GM18868 (cell line): ENCODE results near the gene ARHGDIG.
"Not testable (repeated sequence)": the region's sequence is repeated elsewhere in the genome, so short reads cannot be mapped to it uniquely, and the experiment has no call there.

ENCODE experiments used
- ATAC-seq: cut with Tn5 transposase; IDR thresholded peaks from one replicate; pipeline ENCODE4 v1.9.1; 2021; ENCODE audit warnings: mild to moderate bottlenecking, moderate library complexity; ENCODE audit not compliant: unreplicated experiment

Gene ARHGDIG

DNA sequence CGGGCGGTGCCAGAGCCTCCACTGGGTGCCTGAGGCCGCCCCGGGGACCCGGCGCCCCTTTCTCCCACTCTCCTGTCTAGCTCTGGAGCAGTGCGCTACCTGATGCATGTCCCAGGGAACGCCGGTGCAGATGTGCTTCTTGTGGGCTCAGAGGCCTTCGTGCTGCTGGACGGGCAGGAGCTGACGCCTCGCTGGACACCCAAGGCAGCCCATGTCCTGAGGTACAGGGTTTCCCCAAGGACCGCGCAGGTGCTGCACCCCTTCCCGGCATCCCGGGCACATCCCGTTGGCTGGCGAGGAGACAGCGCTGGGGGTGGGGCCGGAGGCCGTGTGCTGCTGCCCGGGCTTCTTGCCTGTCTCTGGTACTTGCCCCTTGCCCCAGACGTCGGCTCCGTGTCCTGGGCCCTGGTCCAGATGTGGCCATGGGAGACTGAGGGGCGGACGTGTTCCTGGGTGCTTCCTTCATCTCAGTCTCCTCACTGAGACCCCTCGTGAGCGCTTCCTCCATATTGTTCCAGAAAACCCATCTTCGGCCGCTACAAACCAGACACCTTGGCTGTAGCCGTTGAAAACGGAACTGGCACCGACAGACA lies 17.1 kb upstream of the ARHGDIG start:
- no peak for ATAC-seq

DNA sequence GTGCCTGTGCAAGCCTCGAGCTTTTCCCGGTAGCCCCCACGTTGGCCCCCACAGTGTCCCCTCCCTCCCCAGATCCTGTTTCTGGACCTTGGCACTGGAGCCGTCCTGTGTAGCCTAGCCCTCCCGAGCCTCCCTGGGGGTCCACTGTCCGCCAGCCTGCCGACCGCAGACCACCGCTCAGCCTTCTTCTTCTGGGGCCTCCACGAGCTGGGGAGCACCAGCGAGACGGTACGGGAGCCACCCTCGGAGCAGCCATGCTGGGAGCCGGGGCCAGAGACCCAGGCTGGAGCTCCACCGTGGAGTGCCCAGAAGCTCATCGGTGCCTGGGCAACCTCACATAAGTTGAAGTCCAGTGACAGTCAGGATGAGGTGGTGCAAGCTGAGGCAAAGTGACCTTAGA lies 16.4 kb upstream of the ARHGDIG start:
- no peak for ATAC-seq

GRCh38 chr16:264440-264951 lies 15.9 kb upstream of the ARHGDIG start:
- no peak for ATAC-seq

DNA sequence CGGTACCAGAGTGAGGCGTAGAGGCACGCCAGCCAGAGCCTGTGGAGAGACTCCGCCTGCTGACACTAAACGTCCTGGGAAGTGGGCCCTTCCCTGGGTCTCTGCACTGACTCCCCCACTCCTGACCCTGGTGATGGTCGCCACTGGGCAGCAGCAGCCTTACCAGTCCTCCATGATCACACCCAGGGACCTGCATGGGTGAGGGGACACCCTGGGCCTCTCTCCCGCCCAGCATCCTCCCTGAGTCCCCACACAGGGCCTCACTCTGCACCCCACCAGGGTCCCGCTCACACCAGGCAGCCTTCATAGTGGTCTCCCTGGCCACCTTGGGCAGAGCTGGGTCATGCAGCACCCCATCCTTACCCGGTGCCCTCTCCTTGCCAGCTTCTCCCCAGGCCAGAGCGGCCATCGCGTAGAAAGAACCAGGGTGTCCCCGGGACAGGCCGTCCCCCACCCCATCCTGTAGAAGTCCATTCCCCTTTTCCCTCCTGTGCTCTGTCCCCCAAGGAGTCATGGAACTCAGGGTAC lies 15.3 kb upstream of the ARHGDIG start:
- ATAC-seq, result no peak

- no peak for ATAC-seq
These were observed 14.7 kb upstream of the ARHGDIG start for GRCh38 chr16:265711-266110.

DNA sequence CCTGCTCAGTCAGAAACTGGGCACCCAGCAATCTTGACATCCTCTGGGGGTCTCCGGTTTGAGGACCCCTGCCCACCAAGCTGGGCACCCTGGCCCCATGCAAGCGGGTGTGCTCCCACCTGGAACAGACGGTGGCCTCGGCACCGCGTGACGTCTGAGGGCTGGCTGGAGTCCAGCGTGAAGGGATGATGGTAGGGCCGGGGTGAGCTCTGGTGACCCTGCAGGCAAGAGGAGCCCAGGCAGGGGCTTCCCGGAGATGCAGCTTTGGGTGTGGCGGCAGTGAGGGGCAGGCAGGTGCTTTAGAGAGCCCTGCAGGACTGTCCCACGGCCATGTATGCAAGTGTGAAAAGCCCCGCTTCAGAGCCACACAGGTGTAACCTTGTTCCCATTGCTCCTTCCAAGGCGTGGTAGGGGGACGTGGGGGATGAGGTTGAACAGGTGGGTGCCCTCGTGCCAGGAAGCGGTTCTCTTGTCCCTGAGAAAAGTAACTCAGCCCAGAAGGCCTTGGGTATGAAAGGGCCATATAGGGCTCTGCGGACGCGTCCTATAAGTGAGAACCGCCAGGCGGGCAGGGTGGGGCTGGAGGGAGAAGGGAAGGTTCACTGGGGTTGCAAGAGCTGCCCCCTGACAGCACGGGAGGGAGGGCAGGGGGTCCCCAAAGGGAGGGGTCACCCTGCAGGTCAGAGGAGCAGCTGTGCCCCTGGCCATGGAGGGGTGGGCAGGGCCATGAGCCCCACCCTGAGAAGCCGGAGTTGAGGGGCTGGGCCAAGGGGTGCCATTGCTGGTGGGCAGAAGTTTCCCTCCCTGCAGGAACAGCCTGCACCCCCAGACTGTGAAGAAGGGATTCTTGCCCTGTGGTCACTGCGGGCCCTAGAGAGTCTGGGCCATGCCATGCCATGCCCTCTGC lies 13.9 kb upstream of the ARHGDIG start:
- ATAC-seq, result no peak

DNA sequence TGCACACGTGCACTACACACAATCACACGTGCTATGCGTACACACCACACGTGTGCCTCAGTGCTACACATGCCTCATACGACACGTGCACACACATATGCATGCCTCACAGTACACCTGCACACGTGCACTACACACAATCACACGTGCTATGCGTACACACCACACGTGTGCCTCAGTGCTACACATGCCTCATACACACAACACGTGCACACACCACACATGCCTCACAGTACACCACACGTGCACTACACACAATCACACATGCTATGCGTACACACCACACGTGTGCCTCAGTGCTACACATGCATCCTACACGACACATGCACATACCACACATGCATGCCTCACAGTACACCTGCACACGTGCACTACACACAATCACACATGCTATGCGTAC lies 12.8 kb upstream of the ARHGDIG start:
- ATAC-seq, result not testable (repeated sequence)

DNA sequence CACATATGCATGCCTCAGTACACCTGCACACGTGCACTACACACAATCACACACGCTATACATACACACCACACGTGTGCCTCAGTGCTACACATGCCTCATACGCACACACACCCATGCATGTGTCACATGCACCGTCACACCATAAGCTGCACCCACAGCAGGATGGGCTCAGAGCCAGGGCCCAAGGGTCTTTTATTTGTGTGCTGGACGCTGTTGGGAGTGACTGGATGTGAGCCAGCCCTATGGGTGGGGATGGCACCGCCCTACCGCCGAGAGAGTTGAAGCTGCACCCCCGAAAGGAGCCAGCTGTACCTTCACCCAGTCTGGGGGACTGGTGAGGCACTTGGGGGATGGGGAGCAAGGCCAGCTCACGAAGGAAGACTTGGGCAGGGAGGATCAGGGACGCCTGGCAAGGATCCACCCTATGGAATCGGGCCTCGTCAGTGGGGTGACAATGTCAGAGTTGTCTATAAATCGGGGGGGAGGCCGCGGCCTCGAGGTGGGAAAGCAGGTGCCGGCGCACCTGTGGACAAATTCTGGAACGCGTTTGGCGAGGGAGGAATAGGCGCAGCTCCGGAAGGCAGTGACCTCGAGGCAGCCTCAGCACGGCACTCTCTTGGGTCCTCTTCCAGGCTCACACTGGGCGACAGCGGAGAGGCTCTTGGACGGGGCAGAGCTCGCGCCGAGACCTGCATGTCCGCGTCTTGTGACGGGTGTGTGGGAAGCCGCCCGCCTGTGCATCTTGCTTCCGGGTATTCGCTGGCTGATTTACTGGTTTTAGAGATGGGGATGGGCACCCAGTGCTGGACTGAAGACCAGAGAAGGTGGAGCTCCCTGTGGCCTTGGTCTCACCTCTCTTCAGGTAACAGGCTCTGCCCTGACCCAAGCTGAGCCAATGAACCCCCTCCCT lies 12.0 kb upstream of the ARHGDIG start:
- no peak for ATAC-seq

DNA sequence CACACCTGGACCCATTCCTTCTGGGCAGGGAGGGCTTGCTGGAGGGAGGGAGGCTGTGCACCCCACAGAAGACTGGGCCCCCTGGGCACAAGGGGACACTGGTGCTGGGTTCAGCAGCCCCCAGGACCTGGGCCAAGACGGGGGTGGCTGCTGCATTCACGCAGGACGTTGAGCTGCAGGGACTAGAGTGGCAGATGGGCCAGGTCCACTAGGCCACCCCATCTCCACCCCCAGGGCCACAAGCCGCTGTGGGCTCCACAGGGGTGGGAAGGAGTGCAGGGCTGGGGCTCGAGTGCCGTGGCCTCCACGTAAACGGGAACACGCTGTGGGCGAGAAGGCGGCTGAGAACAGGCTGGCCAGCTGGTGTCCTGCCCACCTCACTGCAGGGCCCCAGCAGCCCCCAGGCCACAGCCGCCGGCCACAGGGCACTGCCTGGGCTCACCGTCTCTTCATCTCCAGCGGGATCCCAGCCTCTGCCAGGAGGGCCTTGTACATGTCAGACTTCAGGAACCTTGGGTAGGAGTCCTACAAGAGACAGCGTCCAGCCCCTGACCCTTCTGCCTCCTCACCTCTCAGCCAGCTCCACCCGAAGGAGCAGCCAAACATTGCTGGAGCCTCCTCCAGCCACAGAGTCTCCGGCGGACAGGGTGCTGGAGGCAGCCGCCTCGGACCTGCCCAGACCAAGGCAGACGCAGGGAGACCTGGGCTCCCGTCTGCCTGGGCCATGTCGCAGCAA lies 11.2 kb upstream of the ARHGDIG start:
- no peak for ATAC-seq

DNA sequence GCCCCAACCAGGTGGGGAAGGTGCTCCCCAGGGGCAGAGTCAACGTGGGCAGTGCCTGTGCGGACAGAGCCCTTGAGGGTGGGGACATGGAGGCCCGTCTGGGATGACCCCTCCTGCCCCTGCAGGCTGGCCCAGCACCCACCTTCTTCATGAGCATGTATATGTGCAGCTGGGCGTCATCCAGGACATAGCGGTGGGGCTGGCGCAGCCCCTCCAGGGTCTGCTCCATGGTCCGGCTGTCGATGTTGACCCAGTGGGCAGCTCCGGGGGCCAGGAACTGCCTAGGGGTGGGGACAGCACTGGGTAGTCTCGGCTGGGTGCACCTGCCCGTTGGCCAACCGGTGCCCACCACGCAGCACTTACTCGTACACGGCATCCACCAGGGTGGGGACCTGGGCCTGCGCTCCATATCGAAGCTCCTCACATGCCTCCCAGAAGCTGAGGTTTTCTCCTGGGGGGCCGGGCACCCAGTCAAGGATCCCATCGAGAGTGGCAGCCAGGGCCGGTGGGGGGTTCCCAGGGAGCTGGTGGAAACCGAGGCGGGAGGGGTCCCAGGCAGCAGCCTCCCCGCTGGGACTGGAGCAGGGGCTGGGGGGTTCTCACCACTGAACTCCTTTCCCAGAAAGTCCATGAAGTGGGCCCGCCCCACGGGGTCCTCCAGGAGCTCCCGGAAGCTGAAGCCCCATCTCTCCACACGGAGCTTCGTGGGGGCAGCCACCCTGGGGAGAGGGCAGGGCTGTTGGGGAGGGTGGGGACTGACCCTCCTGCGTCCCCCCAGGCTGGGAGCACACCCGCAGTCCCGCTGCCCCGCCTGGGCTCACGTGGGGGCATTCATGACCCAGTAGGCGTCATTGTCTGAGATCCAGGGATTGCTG lies 9.8 kb upstream of the ARHGDIG start:
- no peak for ATAC-seq

- ATAC-seq, result no peak
These were observed 7.5 kb upstream of the ARHGDIG start for GRCh38 chr16:272633-273546.

DNA sequence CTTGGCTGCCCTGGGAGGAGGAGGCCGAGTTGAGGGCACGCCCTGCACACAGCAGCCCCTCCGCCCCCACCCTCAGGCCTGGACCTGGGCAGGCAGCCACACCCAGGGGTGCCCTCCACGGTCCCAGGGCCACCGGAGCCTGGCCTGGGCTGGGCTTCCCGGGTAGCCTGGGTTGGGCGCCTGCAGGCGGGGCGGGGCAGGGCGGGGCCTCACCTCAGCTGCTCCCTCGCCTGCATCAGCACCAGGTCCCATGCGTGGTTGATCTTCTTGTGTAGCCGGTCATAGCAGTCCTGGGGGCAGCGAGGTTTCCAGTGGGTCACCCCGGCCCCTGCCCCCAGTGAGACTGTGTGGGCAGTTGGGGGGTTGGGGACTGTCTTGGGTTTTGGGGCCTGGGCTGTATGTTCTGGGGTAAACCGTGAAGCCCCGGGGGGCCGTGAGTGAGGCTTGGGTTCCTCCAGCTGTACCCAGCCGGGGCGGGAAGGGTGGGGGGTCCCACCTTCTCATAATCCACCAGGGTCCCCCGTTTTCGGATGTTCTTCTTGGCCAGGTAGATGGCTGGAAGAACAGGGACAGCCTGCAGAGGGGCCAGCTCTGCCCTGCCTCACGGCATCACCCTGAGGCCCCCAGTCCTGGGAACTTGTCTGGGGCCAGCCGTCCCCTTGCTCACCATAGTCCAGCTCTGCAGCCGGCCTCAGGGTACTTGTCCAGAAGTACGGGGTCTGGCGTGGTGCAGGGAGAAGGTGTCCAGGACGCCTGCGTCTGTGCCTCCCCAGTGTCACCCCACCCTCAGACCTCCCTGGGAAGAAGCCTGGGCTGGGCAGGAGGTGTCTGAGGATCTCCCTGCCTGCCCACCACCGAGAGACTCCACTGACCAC lies 6.6 kb upstream of the ARHGDIG start:
- ATAC-seq, result no peak

- no peak for ATAC-seq
These were observed 5.2 kb upstream of the ARHGDIG start for GRCh38 chr16:275041-275641.

DNA sequence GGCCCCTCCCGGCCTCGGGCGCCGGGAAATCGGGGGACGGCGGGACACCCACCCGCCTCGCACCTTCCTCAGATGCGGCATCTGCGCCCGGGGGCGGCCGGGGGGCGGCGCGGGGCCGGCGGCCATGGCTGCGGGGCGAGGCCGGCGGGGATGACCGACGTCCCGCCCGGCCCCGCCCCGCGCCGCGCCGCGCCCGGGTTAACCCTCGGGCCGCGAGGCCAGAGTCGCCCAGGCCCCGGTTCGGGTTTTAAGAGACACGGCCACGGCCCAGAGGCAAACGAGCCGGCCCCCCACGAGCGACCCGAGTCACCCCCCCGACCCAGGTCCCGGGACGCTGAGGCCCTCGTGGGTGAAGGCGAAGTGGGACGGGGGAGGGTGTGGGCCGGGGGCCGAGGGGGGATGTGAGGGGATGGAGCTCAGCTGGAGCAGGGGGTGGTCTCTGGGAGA lies 4.6 kb upstream of the ARHGDIG start, which contains the start of gene RGS11:
Gene RGS11 (minus strand): TSS at position 159 of the 447 bp plus-strand sequence. CDS start 33 bp downstream, at position 126.
- no peak for ATAC-seq

DNA sequence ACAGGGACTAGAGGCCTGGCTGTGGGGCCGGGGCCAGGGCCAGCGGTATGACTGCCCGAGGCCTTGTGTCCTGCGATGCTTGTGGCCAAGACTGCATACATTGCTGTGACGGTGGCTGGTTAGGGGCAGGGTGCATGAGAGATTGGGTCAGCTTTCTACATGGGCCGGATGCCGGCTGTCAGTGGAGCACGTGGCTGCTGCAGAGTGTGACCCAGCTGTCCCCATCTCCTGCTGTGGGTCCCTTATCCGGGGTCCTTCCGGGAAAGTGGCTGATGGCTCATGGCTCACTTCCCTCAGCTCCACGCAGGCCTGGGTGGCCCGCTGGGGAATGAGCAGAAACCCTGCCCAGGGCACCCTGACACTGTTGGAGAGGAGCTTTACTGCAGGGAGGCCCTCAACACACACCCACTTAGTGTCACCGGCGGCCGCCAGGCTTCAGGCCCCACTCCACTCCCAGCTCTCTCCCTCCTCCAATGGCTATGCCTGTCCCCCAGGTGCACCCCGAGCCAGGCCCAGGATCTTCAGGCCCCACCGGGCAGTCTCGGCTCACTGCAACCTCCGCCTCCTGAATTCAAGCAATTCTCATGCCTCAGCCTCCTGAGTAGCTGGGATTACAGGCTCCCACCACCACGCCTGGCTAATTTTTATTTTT lies 3.8 kb upstream of the ARHGDIG start:
- ATAC-seq, result no peak

DNA sequence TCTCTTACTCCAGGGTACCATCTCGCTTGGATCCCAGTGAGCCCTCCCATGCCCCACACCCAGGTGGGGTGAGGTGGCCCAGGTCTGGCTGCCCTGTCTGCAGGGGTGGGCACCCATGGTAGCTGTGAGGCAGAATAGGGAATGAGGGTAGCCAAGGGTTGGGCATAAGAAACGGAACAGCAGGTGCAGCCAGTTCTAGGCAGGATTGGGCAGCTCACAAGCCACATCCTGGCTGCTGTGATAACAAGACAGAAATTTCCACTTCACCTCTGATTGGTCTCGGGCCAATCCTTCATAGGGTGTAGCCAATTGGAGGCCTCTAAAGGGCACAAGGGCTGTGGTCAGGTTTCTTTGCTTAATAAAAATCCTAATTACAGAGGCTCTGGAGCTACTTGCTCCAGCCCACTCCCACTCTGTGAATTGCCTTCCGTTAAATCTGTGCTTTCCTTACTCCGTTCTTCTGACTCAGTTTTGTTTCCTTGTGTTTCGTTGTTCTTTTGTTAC lies 1.5 kb upstream of the ARHGDIG start:
- no peak for ATAC-seq
